ENCODE results near the gene ZNF677.

GRCh38 chr19:53237114-53237777, 17.4 kb downstream of the ZNF677 start:
- TF ChIP-seq BHLHE40 (IDR thresholded peaks at IDR 0.05; ENCODE audit: low read depth, low read length) (no peak), CTCF (IDR thresholded peaks at IDR 0.05) (no peak), CBX8 (IDR thresholded peaks at IDR 0.05) (no peak), MAFK (IDR thresholded peaks at IDR 0.05; ENCODE audit: partially characterized antibody) (no peak), HMGXB4 (CRISPR knock-in tag; IDR thresholded peaks at IDR 0.05; ENCODE audit: borderline replicate concordance) (no peak), MAZ (IDR thresholded peaks at IDR 0.05; ENCODE audit: borderline replicate concordance, low read depth, low read length) (no peak), TP53 (CRISPR knock-in tag; IDR thresholded peaks at IDR 0.05) (no peak), SMC3 (IDR thresholded peaks at IDR 0.05) (no peak), CHD4 (IDR thresholded peaks at IDR 0.05; ENCODE audit: borderline replicate concordance) (no peak), RAD21 (conservative IDR thresholded peaks at IDR 0.05 in 1 of 2, IDR thresholded peaks at IDR 0.05 in 1 of 2) (no peak)

Data from A549 (cell line).